GM12878 (cell line): ENCODE data around the gene IL11. TPM values are rescaled to one million over a fixed set of nuclear protein-coding genes. Genes with fewer than 3 reads are reported as not detected.

Experiments used
- ATAC-seq: fragments of 200-7000 bp; cut with Tn5 transposase; 3 replicates; pipeline ENCODE4 v1.9.1; 2020; ENCODE audit warnings: mild to moderate bottlenecking, moderate library complexity
- BruUV-seq: library from RNA; stranded (reverse); fragments of 400-500 nt; replicated peaks from 2 replicates; lab custom pipeline; 2021; lab: Mats Ljungman, UMichigan
- CTCF ChIA-PET: fragments of 300-600 bp; sonication (Branson Sonifier 250); formaldehyde crosslinking; extraction: SDS; loops from one replicate; lab custom pipeline; 2021; ENCODE audit warnings: inconsistent platforms; lab: Yijun Ruan, JAX
- POLR2A ChIA-PET: fragments of 350-600 bp; formaldehyde crosslinking; extraction: SDS; loops from one replicate; lab custom pipeline; 2021; ENCODE audit warnings: inconsistent platforms; lab: Charles Lee
- RAD21 ChIA-PET: fragments of 300-600 bp; sonication (Branson Sonifier 250); formaldehyde crosslinking; loops from one replicate; lab custom pipeline; 2023; ENCODE audit warnings: antibody characterized with exemption; ENCODE audit not compliant: unreplicated experiment; lab: Charles Lee
- SMC1A ChIA-PET: fragments of 300-600 bp; sonication (Branson Sonifier 250); formaldehyde crosslinking; loops from one replicate; lab custom pipeline; 2023; ENCODE audit not compliant: unreplicated experiment, uncharacterized antibody; lab: Charles Lee
- DNase-seq: peaks from one replicate; pipeline ENCODE4 v3.0.0-alpha.2; 2011; ENCODE audit warnings: low read depth, low spot score
- FAIRE-seq: peaks from 3 replicates; lab custom pipeline; 2011; peaks lifted over from hg19 to GRCh38; lab: Jason Lieb, UNC
- H2AFZ ChIP-seq: 2 replicates; pipeline ENCODE4 v1.6.0; 2011; ENCODE audit warnings: low read depth, low read length, control low read depth; ENCODE audit not compliant: control insufficient read depth
- H3K27ac ChIP-seq: 2 replicates; pipeline ENCODE4 v1.5.1; 2011; ENCODE audit warnings: control low read depth; ENCODE audit not compliant: control insufficient read depth, insufficient read depth
- H3K27me3 ChIP-seq, 2 experiments: replicated peaks in 1 of 2; 2 replicates each; pipeline versions ENCODE4 v1.6.0 to v1.6.1; 2011; ENCODE audit warnings: low read length in 1 of 2; ENCODE audit not compliant: control insufficient read depth in 2 of 2, insufficient read depth in 2 of 2
- H3K36me3 ChIP-seq, 2 experiments: 2 replicates each; pipeline ENCODE4 v1.5.1; 2011; ENCODE audit warnings: low read length in 1 of 2; ENCODE audit not compliant: control insufficient read depth in 2 of 2, insufficient read depth in 2 of 2
- H3K4me1 ChIP-seq: 2 replicates; pipeline ENCODE4 v1.6.1; 2011; ENCODE audit warnings: mild to moderate bottlenecking, low read length, moderate library complexity, mixed read lengths; ENCODE audit not compliant: control insufficient read depth, insufficient read depth
- H3K4me2 ChIP-seq: 2 replicates; pipeline ENCODE4 v1.6.0; 2011; ENCODE audit warnings: control low read depth; ENCODE audit not compliant: control insufficient read depth, insufficient read depth
- H3K4me3 ChIP-seq: fragments of 200-600 bp; sonication (generic); 2 replicates; pipeline ENCODE4 v1.5.1; 2016
- H3K79me2 ChIP-seq: 2 replicates; pipeline ENCODE4 v1.6.0; 2011; ENCODE audit warnings: low read length; ENCODE audit not compliant: control insufficient read depth, insufficient read depth
- H3K9ac ChIP-seq: 2 replicates; pipeline ENCODE4 v1.8.0; 2011; ENCODE audit warnings: low read length, control low read depth, mixed read lengths; ENCODE audit not compliant: control insufficient read depth, insufficient read depth
- H3K9me3 ChIP-seq: replicated peaks from 3 replicates; pipeline ENCODE4 v1.5.1; 2011; ENCODE audit warnings: mild to moderate bottlenecking, low read length; ENCODE audit not compliant: control insufficient read depth, insufficient read depth
- H4K20me1 ChIP-seq: 2 replicates; pipeline ENCODE4 v1.6.0; 2011; ENCODE audit not compliant: control insufficient read depth, insufficient read depth
- BACH1 ChIP-seq: fragments of 450-650 bp; IDR thresholded peaks from 2 replicates; pipeline ENCODE4 v1.6.1; 2017; ENCODE audit warnings: mild to moderate bottlenecking, borderline replicate concordance
- CHD1 ChIP-seq: IDR thresholded peaks from 2 replicates; pipeline ENCODE4 v1.6.1; 2012; ENCODE audit warnings: low read depth, low read length, improper control_type of control experiment
- CHD2 ChIP-seq: IDR thresholded peaks from 2 replicates; pipeline ENCODE4 v1.6.1; 2011; ENCODE audit warnings: low read depth, low read length, improper control_type of control experiment, borderline replicate concordance
- CREM ChIP-seq: IDR thresholded peaks from 2 replicates; pipeline ENCODE4 v1.6.1; 2014; ENCODE audit warnings: antibody characterized with exemption, low read depth
- EGR1 ChIP-seq, 2 experiments: IDR thresholded peaks; 1 replicate in 1 of 2; 2 replicates in 1 of 2; pipeline ENCODE4 v1.6.1; 2011 to 2012; ENCODE audit warnings: low read depth in 2 of 2, low read length in 2 of 2, borderline replicate concordance in 1 of 2, mild to moderate bottlenecking in 1 of 2, moderate library complexity in 1 of 2
- JUNB ChIP-seq: IDR thresholded peaks from 2 replicates; pipeline ENCODE4 v1.6.1; 2016; ENCODE audit warnings: antibody characterized with exemption, mild to moderate bottlenecking
- MTA2 ChIP-seq: fragments of 450-650 bp; IDR thresholded peaks from 2 replicates; pipeline ENCODE4 v1.6.1; 2016; ENCODE audit warnings: low read depth, mild to moderate bottlenecking, moderate library complexity
- MTA3 ChIP-seq: IDR thresholded peaks from 2 replicates; pipeline ENCODE4 v1.6.1; 2012; ENCODE audit warnings: low read length, inconsistent platforms, borderline replicate concordance
- POLR2AphosphoS5 ChIP-seq: IDR thresholded peaks from 2 replicates; pipeline ENCODE4 v1.6.1; 2011; ENCODE audit warnings: mild to moderate bottlenecking, low read length, inconsistent platforms
- POU2F2 ChIP-seq: IDR thresholded peaks from 3 replicates; pipeline ENCODE4 v1.6.1; 2011; ENCODE audit warnings: low read depth, mild to moderate bottlenecking, low read length, borderline replicate concordance
- RAD21 ChIP-seq: IDR thresholded peaks from 2 replicates; pipeline ENCODE4 v1.6.1; 2011; ENCODE audit warnings: mild to moderate bottlenecking, low read depth, low read length, moderate library complexity; ENCODE audit not compliant: insufficient read depth
- RB1 ChIP-seq: fragments of 450-650 bp; formaldehyde crosslinking; IDR thresholded peaks from 2 replicates; pipeline ENCODE4 v1.6.1; 2017; ENCODE audit warnings: mild to moderate bottlenecking, borderline replicate concordance
- SIN3A ChIP-seq: IDR thresholded peaks from 2 replicates; pipeline ENCODE4 v1.6.1; 2012; ENCODE audit warnings: low read depth, low read length, improper control_type of control experiment
- YY1 ChIP-seq: IDR thresholded peaks from 2 replicates; pipeline ENCODE4 v1.6.1; 2011; ENCODE audit warnings: low read depth, mild to moderate bottlenecking, low read length
- ZZZ3 ChIP-seq: IDR thresholded peaks from 2 replicates; pipeline ENCODE4 v1.6.1; 2011; ENCODE audit warnings: low read depth; ENCODE audit not compliant: control insufficient read depth, insufficient read length
- WGBS: methylation state at CpG from one replicate; pipeline ENCODE4 v1.1.6; 2016; ENCODE audit warnings: low lambda C conversion rate; ENCODE audit not compliant: insufficient replicate concordance, insufficient coverage; ENCODE audit errors: missing lambda C conversion rate; 5-methylcytosine and 5-hydroxymethylcytosine counted together
- in situ Hi-C: fragments of 300-500 bp; cut with MboI; formaldehyde crosslinking; loops from 9 replicates; pipeline ENCODE4 v1.14.3; 2018; ENCODE audit warnings: mixed read lengths
- intact Hi-C: fragments of 100-400 bp; cut with micrococcal nuclease; formaldehyde crosslinking; loops from one replicate; pipeline ENCODE4 v1.14.2; 2022; ENCODE audit not compliant: unreplicated experiment
- polyA plus RNA-seq, 11 experiments: library from polyadenylated mRNA; depleted of rRNA in 4 of 11; unstranded in 6 of 11; stranded (reverse) in 5 of 11; fragments of >200 nt; fragmentation: Nextera tagmentation in 4 of 11; fragmentation: Illumina TruSeq in 1 of 11; extraction: Ambion mirVana in 4 of 11; extraction: Trizol in 1 of 11; gene quantifications; 1 replicate in 1 of 11; 2 replicates in 10 of 11; pipeline versions ENCODE4 v1.2.1 to v1.2.3, GENCODE V29; 2011 to 2016; ENCODE audit warnings: inconsistent platforms in 2 of 11, missing spikeins in 2 of 11, low read depth in 1 of 11
- total RNA-seq, 4 experiments: library from RNA; depleted of rRNA in 3 of 4; stranded (reverse); fragments of >200 nt in 3 of 4; fragmentation: Illumina TruSeq in 1 of 4; extraction: Trizol in 1 of 4; gene quantifications; 2 replicates each; pipeline versions ENCODE4 v1.2.1 to v1.2.3, GENCODE V29; 2013 to 2021
- TF ChIP-seq, protein P1 (sequence below): fragments of 450-650 bp; conservative IDR thresholded peaks from 2 replicates; pipeline ENCODE4 v1.6.1; 2017; ENCODE audit warnings: mild to moderate bottlenecking, moderate library complexity
- TF ChIP-seq, protein P2 (sequence below): fragments of 450-650 bp; IDR thresholded peaks from 2 replicates; pipeline ENCODE4 v1.6.1; 2017; ENCODE audit warnings: mild to moderate bottlenecking, moderate library complexity
- TF ChIP-seq, protein P3 (sequence below): IDR thresholded peaks from 2 replicates; pipeline ENCODE4 v1.6.1; 2012; ENCODE audit warnings: low read depth, low read length, improper control_type of control experiment

Gene IL11
- total and polyA plus RNA-seq, 10 of the 15 experiments (the other 5 are each of a cell fraction or from before 2014, with no cell fraction given) = 0.15 TPM; not detected in 9

DNA sequence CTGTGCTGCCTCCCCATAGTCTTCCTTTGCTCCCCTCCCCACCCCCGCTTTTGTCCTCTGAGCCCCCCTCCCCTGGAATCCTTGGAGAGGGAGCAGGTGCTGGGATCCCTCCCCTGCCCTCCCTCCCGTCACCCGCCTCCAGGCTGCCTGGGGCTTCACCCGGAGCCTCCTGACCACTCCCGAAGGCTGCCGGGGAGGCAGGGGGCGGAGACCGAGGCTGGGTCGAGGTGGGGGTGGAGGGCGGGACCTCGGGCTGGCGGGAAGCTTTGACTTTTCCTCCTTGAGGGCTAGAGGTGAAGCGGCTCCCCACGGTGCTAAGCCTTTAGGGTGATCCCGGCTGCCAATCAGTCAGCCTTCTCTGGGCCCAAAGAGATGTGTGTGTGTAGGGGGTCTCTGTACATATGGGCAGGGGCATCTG, 29.1 kb downstream of the IL11 start:
- DNase-seq (no peak), ATAC-seq (peak; percentile 15), FAIRE-seq (no peak)
- ChIA-PET SMC1A (no interaction called here), CTCF (interaction anchor here (0.6 to 1.0 kb wide), 3 partner anchors 23 to 49 kb away, joined by 3 read pairs; partner anchors contain the start of gene TMEM238), RAD21 (no interaction called here), POLR2A (interaction anchor here (0.5 to 1.8 kb wide), 4 partner anchors 42 to 135 kb away, joined by 3 to 5 read pairs (median 4); partner anchors contain the start of genes ISOC2, TMEM238 and ZNF628)
- Histone ChIP-seq H3K4me1 (peaks cover 10% of the 10 kb centered on the region), H3K27ac (no peak overlapping the region), H2AFZ (peak overlapping the region; percentile 10; the same call in 1 of the 2 replicates), H3K4me2 (peak overlapping the region; percentile 99), H3K27me3 (no peaks in the 10 kb centered on the region; a peak in 1 of 4 replicates), H3K9me3 (no peaks in the 10 kb centered on the region), H3K9ac (peak overlapping the region; percentile 93), H3K36me3 (no peaks in the 10 kb centered on the region; a peak in 1 of 4 replicates), H3K79me2 (peaks cover 7% of the 10 kb centered on the region), H4K20me1 (no peaks in the 10 kb centered on the region), H3K4me3 (peak overlapping the region; percentile 85)
- no TSS peak for BruUV-seq
- intact Hi-C loops = no loop called here
- 0% methylated on average over 4 of the region's 15 CpGs for WGBS
- in situ Hi-C loops = no loop called here
- TF ChIP-seq YY1 = no peak
- no peak for TF ChIP-seq MTA2
- no peak for TF ChIP-seq POLR2AphosphoS5
- TF ChIP-seq, protein P1, sequence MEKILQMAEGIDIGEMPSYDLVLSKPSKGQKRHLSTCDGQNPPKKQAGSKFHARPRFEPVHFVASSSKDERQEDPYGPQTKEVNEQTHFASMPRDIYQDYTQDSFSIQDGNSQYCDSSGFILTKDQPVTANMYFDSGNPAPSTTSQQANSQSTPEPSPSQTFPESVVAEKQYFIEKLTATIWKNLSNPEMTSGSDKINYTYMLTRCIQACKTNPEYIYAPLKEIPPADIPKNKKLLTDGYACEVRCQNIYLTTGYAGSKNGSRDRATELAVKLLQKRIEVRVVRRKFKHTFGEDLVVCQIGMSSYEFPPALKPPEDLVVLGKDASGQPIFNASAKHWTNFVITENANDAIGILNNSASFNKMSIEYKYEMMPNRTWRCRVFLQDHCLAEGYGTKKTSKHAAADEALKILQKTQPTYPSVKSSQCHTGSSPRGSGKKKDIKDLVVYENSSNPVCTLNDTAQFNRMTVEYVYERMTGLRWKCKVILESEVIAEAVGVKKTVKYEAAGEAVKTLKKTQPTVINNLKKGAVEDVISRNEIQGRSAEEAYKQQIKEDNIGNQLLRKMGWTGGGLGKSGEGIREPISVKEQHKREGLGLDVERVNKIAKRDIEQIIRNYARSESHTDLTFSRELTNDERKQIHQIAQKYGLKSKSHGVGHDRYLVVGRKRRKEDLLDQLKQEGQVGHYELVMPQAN = peak; percentile 76; the same call in 1 of the 2 replicates
- no peak for TF ChIP-seq POU2F2
- no peak for TF ChIP-seq CREM
- TF ChIP-seq RB1 = no peak
- TF ChIP-seq, protein P2, sequence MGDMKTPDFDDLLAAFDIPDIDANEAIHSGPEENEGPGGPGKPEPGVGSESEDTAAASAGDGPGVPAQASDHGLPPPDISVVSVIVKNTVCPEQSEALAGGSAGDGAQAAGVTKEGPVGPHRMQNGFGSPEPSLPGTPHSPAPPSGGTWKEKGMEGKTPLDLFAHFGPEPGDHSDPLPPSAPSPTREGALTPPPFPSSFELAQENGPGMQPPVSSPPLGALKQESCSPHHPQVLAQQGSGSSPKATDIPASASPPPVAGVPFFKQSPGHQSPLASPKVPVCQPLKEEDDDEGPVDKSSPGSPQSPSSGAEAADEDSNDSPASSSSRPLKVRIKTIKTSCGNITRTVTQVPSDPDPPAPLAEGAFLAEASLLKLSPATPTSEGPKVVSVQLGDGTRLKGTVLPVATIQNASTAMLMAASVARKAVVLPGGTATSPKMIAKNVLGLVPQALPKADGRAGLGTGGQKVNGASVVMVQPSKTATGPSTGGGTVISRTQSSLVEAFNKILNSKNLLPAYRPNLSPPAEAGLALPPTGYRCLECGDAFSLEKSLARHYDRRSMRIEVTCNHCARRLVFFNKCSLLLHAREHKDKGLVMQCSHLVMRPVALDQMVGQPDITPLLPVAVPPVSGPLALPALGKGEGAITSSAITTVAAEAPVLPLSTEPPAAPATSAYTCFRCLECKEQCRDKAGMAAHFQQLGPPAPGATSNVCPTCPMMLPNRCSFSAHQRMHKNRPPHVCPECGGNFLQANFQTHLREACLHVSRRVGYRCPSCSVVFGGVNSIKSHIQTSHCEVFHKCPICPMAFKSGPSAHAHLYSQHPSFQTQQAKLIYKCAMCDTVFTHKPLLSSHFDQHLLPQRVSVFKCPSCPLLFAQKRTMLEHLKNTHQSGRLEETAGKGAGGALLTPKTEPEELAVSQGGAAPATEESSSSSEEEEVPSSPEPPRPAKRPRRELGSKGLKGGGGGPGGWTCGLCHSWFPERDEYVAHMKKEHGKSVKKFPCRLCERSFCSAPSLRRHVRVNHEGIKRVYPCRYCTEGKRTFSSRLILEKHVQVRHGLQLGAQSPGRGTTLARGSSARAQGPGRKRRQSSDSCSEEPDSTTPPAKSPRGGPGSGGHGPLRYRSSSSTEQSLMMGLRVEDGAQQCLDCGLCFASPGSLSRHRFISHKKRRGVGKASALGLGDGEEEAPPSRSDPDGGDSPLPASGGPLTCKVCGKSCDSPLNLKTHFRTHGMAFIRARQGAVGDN = no peak
- TF ChIP-seq JUNB = no peak
- TF ChIP-seq ZZZ3 = no peak
- TF ChIP-seq EGR1 (IDR thresholded peaks at IDR 0.05; ENCODE audit: borderline replicate concordance in 1 of 2, low read depth in 2 of 2, low read length in 2 of 2) = peak in 1 of 2 experiments; percentile 76; a peak in 2 of 3 replicates
- no peak for TF ChIP-seq RAD21
- 0 out of 2 replicates have a peak, but pooled peaks have one; percentile 47 for TF ChIP-seq SIN3A
- no peak for TF ChIP-seq BACH1
- TF ChIP-seq CHD2 = no peak
- TF ChIP-seq CHD1 = no peak
- TF ChIP-seq, protein P3, sequence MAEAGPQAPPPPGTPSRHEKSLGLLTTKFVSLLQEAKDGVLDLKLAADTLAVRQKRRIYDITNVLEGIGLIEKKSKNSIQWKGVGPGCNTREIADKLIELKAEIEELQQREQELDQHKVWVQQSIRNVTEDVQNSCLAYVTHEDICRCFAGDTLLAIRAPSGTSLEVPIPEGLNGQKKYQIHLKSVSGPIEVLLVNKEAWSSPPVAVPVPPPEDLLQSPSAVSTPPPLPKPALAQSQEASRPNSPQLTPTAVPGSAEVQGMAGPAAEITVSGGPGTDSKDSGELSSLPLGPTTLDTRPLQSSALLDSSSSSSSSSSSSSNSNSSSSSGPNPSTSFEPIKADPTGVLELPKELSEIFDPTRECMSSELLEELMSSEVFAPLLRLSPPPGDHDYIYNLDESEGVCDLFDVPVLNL = peak; percentile 89
- TF ChIP-seq MTA3 = no peak
